ENCODE results near the gene KIDINS220.

KIDINS220 gene

DNA sequence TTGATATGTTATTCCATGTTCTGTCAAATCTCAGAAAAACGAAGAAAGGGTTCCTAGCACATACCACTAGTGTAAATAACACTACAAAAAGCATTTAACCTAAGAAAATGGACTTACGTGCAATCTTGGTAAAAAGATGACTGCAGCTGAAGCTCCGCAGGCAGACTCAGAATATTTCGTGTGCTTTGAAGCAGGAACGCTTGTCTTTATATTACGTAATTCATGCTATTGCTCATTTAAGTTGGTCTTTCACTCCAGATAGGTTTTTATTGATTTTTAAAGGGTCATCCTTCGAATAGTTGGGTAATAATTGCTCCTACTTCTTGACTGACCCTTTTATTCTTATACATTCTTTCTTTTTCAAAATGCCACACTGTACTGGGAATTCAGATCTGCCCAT, 111.6 kb downstream of the KIDINS220 start:
- no peak for ATAC-seq (ENCODE audit: insufficient read depth, low read depth)
- DNase-seq: no peak
- H3K4me3 ChIP-seq (ENCODE audit: low read depth in 1 of 2, low read length in 2 of 2): no peak overlapping the region
- TF ChIP-seq, protein P1, sequence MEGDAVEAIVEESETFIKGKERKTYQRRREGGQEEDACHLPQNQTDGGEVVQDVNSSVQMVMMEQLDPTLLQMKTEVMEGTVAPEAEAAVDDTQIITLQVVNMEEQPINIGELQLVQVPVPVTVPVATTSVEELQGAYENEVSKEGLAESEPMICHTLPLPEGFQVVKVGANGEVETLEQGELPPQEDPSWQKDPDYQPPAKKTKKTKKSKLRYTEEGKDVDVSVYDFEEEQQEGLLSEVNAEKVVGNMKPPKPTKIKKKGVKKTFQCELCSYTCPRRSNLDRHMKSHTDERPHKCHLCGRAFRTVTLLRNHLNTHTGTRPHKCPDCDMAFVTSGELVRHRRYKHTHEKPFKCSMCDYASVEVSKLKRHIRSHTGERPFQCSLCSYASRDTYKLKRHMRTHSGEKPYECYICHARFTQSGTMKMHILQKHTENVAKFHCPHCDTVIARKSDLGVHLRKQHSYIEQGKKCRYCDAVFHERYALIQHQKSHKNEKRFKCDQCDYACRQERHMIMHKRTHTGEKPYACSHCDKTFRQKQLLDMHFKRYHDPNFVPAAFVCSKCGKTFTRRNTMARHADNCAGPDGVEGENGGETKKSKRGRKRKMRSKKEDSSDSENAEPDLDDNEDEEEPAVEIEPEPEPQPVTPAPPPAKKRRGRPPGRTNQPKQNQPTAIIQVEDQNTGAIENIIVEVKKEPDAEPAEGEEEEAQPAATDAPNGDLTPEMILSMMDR (IDR thresholded peaks at IDR 0.05; ENCODE audit: borderline replicate concordance, extremely low read depth, low read length, poor library complexity, severe bottlenecking): no peak
- no peak for TF ChIP-seq EZH2 (IDR thresholded peaks at IDR 0.05; ENCODE audit: borderline replicate concordance, low read depth, low read length, severe bottlenecking)
- H3K79me2 ChIP-seq (ENCODE audit: insufficient read depth, low read length): no peaks in the 10 kb centered on the region
- H3K27me3 ChIP-seq (ENCODE audit: insufficient read depth, low read length, poor library complexity): no peaks in the 10 kb centered on the region
- no peaks in the 10 kb centered on the region for H3K4me1 ChIP-seq (ENCODE audit: insufficient read depth, low read length)
- no peaks in the 10 kb centered on the region for H4K20me1 ChIP-seq (ENCODE audit: insufficient read depth, low read length)
- no peak overlapping the region for H3K4me2 ChIP-seq (ENCODE audit: insufficient read depth, low read length)
- H3K27ac ChIP-seq (ENCODE audit: low read length): no peak overlapping the region
- H2AFZ ChIP-seq (ENCODE audit: low read depth, low read length): no peak overlapping the region
- H3K9ac ChIP-seq (ENCODE audit: low read depth, low read length): no peak overlapping the region
- H3K9me3 ChIP-seq (ENCODE audit: insufficient read depth, low read length, severe bottlenecking): no peaks in the 10 kb centered on the region
- peaks cover 18% of the 10 kb centered on the region for H3K36me3 ChIP-seq (ENCODE audit: insufficient read depth, low read length)

DNA sequence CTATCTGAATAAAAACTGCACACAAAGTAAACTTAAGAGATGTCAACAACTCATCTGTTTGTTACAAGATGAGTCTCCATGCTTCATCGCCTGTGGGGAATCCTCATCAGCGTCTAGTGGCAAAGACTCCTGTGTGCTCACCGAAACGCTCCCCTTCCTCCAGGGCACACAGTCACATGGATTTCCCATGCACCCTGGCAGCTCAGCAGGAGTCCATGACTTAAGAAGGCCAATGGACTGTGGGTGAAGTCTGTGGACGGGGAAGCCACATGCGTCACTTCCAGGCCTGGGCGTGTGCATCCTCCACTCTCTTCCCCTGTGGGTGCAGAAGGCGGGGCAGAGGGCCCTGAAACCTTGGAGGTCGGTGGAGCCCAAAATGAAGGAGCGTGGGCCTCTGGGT, 114.4 kb downstream of the KIDINS220 start:
- no peak for ATAC-seq (ENCODE audit: insufficient read depth, low read depth)
- Histone ChIP-seq H3K27ac (ENCODE audit: low read length) (no peak overlapping the region), H3K4me2 (ENCODE audit: insufficient read depth, low read length) (no peak overlapping the region), H3K4me3 (ENCODE audit: low read depth in 1 of 2, low read length in 2 of 2) (no peak overlapping the region), H4K20me1 (ENCODE audit: insufficient read depth, low read length) (no peaks in the 10 kb centered on the region), H3K4me1 (ENCODE audit: insufficient read depth, low read length) (no peaks in the 10 kb centered on the region), H3K9me3 (ENCODE audit: insufficient read depth, low read length, severe bottlenecking) (no peaks in the 10 kb centered on the region), H3K36me3 (ENCODE audit: insufficient read depth, low read length) (peaks cover 4% of the 10 kb centered on the region), H2AFZ (ENCODE audit: low read depth, low read length) (no peak overlapping the region), H3K9ac (ENCODE audit: low read depth, low read length) (no peak overlapping the region), H3K79me2 (ENCODE audit: insufficient read depth, low read length) (no peaks in the 10 kb centered on the region), H3K27me3 (ENCODE audit: insufficient read depth, low read length, poor library complexity) (no peaks in the 10 kb centered on the region)
- no peak for TF ChIP-seq EZH2 (IDR thresholded peaks at IDR 0.05; ENCODE audit: borderline replicate concordance, low read depth, low read length, severe bottlenecking)
- TF ChIP-seq, protein P1 (IDR thresholded peaks at IDR 0.05; ENCODE audit: borderline replicate concordance, extremely low read depth, low read length, poor library complexity, severe bottlenecking): no peak
- no peak for DNase-seq

DNA sequence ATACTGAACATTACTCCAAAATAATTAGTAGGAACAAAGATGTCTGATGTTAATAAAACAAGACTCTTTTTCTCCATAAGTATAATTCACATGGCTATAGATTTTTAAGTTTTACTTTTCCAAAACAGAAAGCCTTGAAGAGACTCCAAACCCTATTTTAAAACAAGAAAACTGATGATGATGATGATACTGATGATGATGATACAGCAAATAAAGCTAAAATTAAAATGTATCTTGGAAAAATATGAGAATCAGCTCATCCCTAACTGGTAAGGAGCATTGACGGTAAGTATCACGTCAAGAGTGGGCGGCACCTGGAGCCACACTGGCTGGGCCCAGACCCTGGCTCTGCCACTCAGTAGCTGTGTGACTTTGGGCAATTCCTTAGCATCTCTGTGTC, 116.0 kb downstream of the KIDINS220 start:
- no peak for TF ChIP-seq EZH2 (IDR thresholded peaks at IDR 0.05; ENCODE audit: borderline replicate concordance, low read depth, low read length, severe bottlenecking)
- TF ChIP-seq, protein P1 (IDR thresholded peaks at IDR 0.05; ENCODE audit: borderline replicate concordance, extremely low read depth, low read length, poor library complexity, severe bottlenecking): no peak
- no peaks in the 10 kb centered on the region for H3K36me3 ChIP-seq (ENCODE audit: insufficient read depth, low read length)
- DNase-seq: no peak
- no peaks in the 10 kb centered on the region for H3K27me3 ChIP-seq (ENCODE audit: insufficient read depth, low read length, poor library complexity)
- no peaks in the 10 kb centered on the region for H3K79me2 ChIP-seq (ENCODE audit: insufficient read depth, low read length)
- no peak overlapping the region for H3K4me2 ChIP-seq (ENCODE audit: insufficient read depth, low read length)
- H3K9ac ChIP-seq (ENCODE audit: low read depth, low read length): no peak overlapping the region
- H3K4me3 ChIP-seq (ENCODE audit: low read depth in 1 of 2, low read length in 2 of 2): no peak overlapping the region
- no peaks in the 10 kb centered on the region for H3K9me3 ChIP-seq (ENCODE audit: insufficient read depth, low read length, severe bottlenecking)
- H4K20me1 ChIP-seq (ENCODE audit: insufficient read depth, low read length): no peaks in the 10 kb centered on the region
- no peak overlapping the region for H3K27ac ChIP-seq (ENCODE audit: low read length)
- H2AFZ ChIP-seq (ENCODE audit: low read depth, low read length): no peak overlapping the region
- no peak for ATAC-seq (ENCODE audit: insufficient read depth, low read depth)
- no peaks in the 10 kb centered on the region for H3K4me1 ChIP-seq (ENCODE audit: insufficient read depth, low read length)

DNA sequence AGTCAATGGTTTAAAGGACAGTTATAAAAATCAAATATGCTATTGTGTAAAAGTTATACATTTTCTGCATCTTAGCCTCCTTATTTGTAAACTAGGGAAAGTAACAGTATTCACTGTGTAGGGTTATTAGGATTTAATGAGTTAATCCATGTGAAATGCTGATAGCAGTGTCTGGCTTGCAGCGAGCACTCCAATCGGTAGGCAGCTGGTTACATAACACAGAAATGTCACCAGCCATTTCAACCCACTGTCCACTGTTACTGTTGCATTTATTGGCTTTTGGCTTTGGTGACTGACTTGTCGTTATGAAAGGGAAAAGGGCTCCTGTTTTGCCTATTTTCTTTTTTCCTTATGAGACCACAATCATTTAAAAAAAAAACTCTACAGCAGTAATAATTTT, 116.7 kb downstream of the KIDINS220 start:
- no peak for ATAC-seq (ENCODE audit: insufficient read depth, low read depth)
- no peaks in the 10 kb centered on the region for H3K36me3 ChIP-seq (ENCODE audit: insufficient read depth, low read length)

More for the DNA sequence above, 116.7 kb downstream of the KIDINS220 start:
- no peaks in the 10 kb centered on the region for H3K4me1 ChIP-seq (ENCODE audit: insufficient read depth, low read length)
- TF ChIP-seq, protein P1 (IDR thresholded peaks at IDR 0.05; ENCODE audit: borderline replicate concordance, extremely low read depth, low read length, poor library complexity, severe bottlenecking): no peak
- H3K27ac ChIP-seq (ENCODE audit: low read length): no peak overlapping the region
- no peaks in the 10 kb centered on the region for H3K27me3 ChIP-seq (ENCODE audit: insufficient read depth, low read length, poor library complexity)
- no peak overlapping the region for H2AFZ ChIP-seq (ENCODE audit: low read depth, low read length)
- H3K79me2 ChIP-seq (ENCODE audit: insufficient read depth, low read length): no peaks in the 10 kb centered on the region
- no peaks in the 10 kb centered on the region for H4K20me1 ChIP-seq (ENCODE audit: insufficient read depth, low read length)
- H3K4me3 ChIP-seq (ENCODE audit: low read depth in 1 of 2, low read length in 2 of 2): no peak overlapping the region
- H3K4me2 ChIP-seq (ENCODE audit: insufficient read depth, low read length): no peak overlapping the region
- DNase-seq: no peak
- no peaks in the 10 kb centered on the region for H3K9me3 ChIP-seq (ENCODE audit: insufficient read depth, low read length, severe bottlenecking)
- H3K9ac ChIP-seq (ENCODE audit: low read depth, low read length): no peak overlapping the region
